Chondrocyte (in vitro differentiated cells): ENCODE data around the gene HIBADH. TPM values are rescaled to one million over a fixed set of nuclear protein-coding genes. Genes with fewer than 3 reads are reported as not detected.

Experiments used
- DNase-seq: peaks from one replicate; pipeline ENCODE4 v3.0.0; 2021; ENCODE audit warnings: mixed read lengths, low spot score
- H3K27ac Mint-ChIP-seq: one replicate; pipeline ENCODE4 v1.8.0; 2021; ENCODE audit warnings: mild to moderate bottlenecking, moderate library complexity, mixed read lengths; ENCODE audit not compliant: unreplicated experiment
- H3K27me3 Mint-ChIP-seq: 2 replicates; pipeline ENCODE4 v1.8.0; 2021; ENCODE audit warnings: low read depth, mixed read lengths
- H3K36me3 Mint-ChIP-seq: 2 replicates; pipeline ENCODE4 v1.8.0; 2021; ENCODE audit warnings: low read depth, mixed read lengths
- H3K4me1 Mint-ChIP-seq: 2 replicates; pipeline ENCODE4 v1.8.0; 2021; ENCODE audit warnings: low read depth, mild to moderate bottlenecking, mixed read lengths
- H3K4me3 Mint-ChIP-seq: one replicate; pipeline ENCODE4 v1.8.0; 2021; ENCODE audit warnings: mild to moderate bottlenecking, moderate library complexity, mixed read lengths; ENCODE audit not compliant: unreplicated experiment
- H3K9me3 Mint-ChIP-seq: 2 replicates; pipeline ENCODE4 v1.8.0; 2021; ENCODE audit warnings: low read depth, mixed read lengths
- total RNA-seq: library from RNA; stranded (reverse); gene quantifications from 3 replicates; pipeline ENCODE4 v1.2.1, GENCODE V29; 2021
- TF ChIP-seq, protein P1 (sequence below): fragments of 200-600 bp; sonication (generic); IDR thresholded peaks from 2 replicates; pipeline ENCODE4 v1.5.0; 2021; ENCODE audit warnings: antibody characterized with exemption, mild to moderate bottlenecking, moderate library complexity

The HIBADH gene
- total RNA-seq, 1 donor from 2014 or later: 20.6 TPM

DNA sequence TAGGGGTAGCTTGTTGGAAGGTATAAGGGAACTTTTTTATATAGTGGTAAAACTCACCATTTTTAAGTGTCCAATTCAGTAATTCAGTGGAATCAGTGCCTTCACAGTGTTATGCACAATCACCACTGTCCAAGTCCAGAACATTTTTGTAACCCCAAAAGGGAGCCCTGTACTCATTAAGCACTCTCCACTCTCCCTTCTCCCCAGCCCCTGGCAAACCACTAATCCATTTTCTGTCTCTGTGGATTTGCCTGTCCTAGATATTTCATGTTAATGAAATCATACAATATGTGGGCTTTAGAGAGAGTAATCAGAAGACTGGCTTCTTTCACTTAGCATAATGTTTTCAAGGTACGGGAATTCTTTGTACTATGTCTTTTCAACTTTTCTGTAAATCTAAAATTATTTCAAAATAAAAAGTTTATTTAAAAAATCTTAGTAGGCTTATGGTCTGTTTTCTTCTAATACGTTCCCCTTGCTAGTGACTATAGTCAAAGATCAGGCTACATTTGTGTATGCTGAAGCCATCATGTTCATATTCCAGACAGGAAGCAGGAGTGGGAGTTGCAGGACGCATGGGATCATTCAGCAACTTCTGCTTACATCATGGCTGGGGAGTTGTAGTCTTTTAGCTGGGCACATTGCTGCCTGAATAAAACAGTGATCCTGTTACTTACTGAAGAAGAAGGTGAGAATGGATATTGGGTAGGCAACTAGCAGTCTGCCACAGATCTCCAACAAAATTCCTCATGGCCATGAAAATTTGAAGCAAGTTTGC, 41.9 kb upstream of the HIBADH start:
- Mint-ChIP-seq H3K4me1 (peaks cover 10% of the 10 kb centered on the region), H3K27ac (no peak overlapping the region), H3K36me3 (no peaks in the 10 kb centered on the region), H3K9me3 (no peaks in the 10 kb centered on the region), H3K27me3 (no peaks in the 10 kb centered on the region), H3K4me3 (no peak overlapping the region)
- DNase-seq: no peak
- TF ChIP-seq, protein P1, sequence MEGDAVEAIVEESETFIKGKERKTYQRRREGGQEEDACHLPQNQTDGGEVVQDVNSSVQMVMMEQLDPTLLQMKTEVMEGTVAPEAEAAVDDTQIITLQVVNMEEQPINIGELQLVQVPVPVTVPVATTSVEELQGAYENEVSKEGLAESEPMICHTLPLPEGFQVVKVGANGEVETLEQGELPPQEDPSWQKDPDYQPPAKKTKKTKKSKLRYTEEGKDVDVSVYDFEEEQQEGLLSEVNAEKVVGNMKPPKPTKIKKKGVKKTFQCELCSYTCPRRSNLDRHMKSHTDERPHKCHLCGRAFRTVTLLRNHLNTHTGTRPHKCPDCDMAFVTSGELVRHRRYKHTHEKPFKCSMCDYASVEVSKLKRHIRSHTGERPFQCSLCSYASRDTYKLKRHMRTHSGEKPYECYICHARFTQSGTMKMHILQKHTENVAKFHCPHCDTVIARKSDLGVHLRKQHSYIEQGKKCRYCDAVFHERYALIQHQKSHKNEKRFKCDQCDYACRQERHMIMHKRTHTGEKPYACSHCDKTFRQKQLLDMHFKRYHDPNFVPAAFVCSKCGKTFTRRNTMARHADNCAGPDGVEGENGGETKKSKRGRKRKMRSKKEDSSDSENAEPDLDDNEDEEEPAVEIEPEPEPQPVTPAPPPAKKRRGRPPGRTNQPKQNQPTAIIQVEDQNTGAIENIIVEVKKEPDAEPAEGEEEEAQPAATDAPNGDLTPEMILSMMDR: no peak

DNA sequence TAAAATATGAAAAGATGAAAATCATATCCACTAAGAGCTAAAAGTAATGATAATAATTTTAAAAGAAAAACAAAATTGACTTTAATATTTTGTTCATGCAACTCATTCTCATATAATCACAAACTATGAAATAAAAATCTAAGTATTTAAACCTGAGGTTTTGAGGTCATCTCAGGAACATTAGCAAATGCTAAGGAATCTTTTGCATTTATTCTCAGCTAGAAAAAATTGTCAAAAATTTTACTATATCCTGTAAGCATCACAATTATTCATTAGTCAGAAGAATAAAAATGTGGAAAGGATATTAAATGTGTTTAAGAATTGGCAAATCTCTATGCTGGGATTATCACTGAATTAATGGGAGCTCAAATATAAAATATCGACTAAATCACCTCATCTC, 40.5 kb upstream of the HIBADH start:
- Mint-ChIP-seq H3K36me3 (no peaks in the 10 kb centered on the region), H3K27ac (no peak overlapping the region), H3K9me3 (no peaks in the 10 kb centered on the region), H3K27me3 (no peaks in the 10 kb centered on the region), H3K4me3 (no peak overlapping the region), H3K4me1 (peaks cover 3% of the 10 kb centered on the region)
- TF ChIP-seq, protein P1: no peak
- DNase-seq: no peak

DNA sequence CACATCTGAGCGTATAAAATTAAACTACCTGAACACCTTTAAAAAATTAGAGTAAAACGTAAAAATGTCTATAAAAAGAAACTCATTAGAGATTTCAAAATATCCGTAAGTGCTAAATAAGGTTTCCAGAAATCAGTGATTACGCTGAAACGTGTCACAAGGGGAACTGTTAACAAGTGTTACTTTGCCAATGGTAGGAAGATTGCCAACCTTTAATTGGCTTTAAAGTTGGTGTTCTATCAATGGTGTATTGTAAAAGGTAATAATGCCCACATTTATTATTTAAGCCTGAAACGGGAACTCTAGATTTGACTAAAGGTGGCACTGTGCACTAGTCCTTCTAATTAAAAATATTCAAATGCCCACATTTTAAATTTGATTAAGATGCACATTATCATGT, 37.8 kb upstream of the HIBADH start:
- DNase-seq: no peak
- H3K36me3 Mint-ChIP-seq: no peaks in the 10 kb centered on the region
- TF ChIP-seq, protein P1: no peak
- no peaks in the 10 kb centered on the region for H3K9me3 Mint-ChIP-seq
- H3K27me3 Mint-ChIP-seq: no peaks in the 10 kb centered on the region
- no peak overlapping the region for H3K4me3 Mint-ChIP-seq
- no peak overlapping the region for H3K27ac Mint-ChIP-seq
- H3K4me1 Mint-ChIP-seq: peaks cover 3% of the 10 kb centered on the region

DNA sequence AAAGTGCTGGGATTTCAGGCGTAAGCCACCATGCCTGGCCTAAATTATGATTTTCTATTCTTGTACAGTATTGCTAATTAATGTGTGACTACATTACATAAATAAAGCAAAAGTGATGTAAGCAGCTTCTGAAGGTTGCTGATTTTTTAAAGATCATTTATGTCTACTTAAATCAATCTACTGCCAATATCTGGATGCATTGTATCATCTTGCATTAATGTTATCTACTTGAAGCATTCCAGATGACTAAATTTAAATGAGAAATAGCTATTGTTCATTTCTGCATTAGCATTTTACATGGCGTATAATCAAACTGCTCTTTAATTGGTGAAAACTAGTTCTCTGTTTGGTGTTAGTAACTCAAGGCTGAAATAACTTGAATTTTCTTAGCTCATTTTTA, 37.1 kb upstream of the HIBADH start:
- Mint-ChIP-seq H3K27me3 (no peaks in the 10 kb centered on the region), H3K4me1 (peaks cover under 1% of the 10 kb centered on the region), H3K9me3 (no peaks in the 10 kb centered on the region), H3K36me3 (no peaks in the 10 kb centered on the region), H3K27ac (no peak overlapping the region), H3K4me3 (no peak overlapping the region)
- TF ChIP-seq, protein P1: no peak
- DNase-seq: no peak

DNA sequence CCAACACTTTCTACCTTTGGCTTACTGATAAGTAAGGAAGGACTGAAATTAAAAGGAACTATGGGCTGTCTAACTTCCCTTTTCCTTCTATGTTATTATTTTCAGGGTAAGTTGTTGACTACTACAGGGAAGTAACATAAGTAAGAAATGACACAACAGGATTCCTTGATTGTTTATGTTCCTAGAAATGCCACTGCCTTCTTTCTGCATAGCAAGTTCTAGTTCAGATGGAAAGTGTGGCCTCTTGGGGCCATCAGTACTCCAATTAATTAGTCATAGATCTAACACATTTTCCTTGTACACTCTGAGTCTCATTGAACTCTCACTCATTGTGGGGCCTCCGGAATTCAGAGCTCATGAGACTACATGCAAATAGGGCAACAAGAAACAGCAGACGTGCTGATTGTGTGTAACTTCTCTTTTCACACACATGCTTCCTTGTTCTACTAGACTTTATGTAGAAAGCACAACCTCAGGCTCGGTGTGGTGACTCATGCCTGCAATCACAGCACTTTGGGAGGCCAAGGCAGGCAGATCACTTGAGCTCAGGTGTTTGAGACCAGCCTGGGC, 35.3 kb upstream of the HIBADH start:
- Mint-ChIP-seq H3K27ac (no peak overlapping the region), H3K4me3 (no peak overlapping the region), H3K4me1 (no peaks in the 10 kb centered on the region), H3K27me3 (no peaks in the 10 kb centered on the region), H3K36me3 (no peaks in the 10 kb centered on the region), H3K9me3 (no peaks in the 10 kb centered on the region)
- DNase-seq: no peak
- TF ChIP-seq, protein P1: no peak
